ENCODE measurements around the gene IMPA2.

GRCh38 chr18:12021596-12021995 is 40.3 kb downstream of the IMPA2 start:
- TF ChIP-seq CTCF (conservative IDR thresholded peaks at IDR 0.05 in 1 of 2, IDR thresholded peaks at IDR 0.05 in 1 of 2; ENCODE audit: low read depth in 1 of 2, low read length in 2 of 2) (no peak), EZH2 (IDR thresholded peaks at IDR 0.05; ENCODE audit: low read length, missing control alignments) (no peak)

All from fibroblast of lung (primary cell).